Neural progenitor cell (in vitro differentiated cells): ENCODE measurements around the gene STUB1. TPM values are rescaled to one million over a fixed set of nuclear protein-coding genes. Genes with fewer than 3 reads are reported as not detected.

ENCODE experiments used
- DNase-seq: peaks from one replicate; pipeline ENCODE4 v3.0.0-alpha.2; 2016; ENCODE audit warnings: low spot score
- H2AFZ ChIP-seq: fragments of 200-600 bp; sonication (generic); replicated peaks from 2 replicates; pipeline ENCODE4 v1.6.1; 2016; ENCODE audit warnings: antibody characterized with exemption
- H3F3A ChIP-seq: fragments of 200-600 bp; sonication (generic); 2 replicates; pipeline ENCODE4 v1.6.1; 2016; ENCODE audit warnings: antibody characterized with exemption, low read depth
- H3K27ac ChIP-seq: fragments of 200-600 bp; sonication (generic); 2 replicates; pipeline ENCODE4 v1.5.1; 2016; ENCODE audit warnings: mild to moderate bottlenecking
- H3K27me3 ChIP-seq: fragments of 200-600 bp; sonication (generic); 2 replicates; pipeline ENCODE4 v1.6.1; 2016; ENCODE audit warnings: mild to moderate bottlenecking, moderate library complexity
- H3K36me3 ChIP-seq: fragments of 200-600 bp; sonication (generic); 2 replicates; pipeline ENCODE4 v1.5.1; 2016
- H3K4me1 ChIP-seq: fragments of 200-600 bp; sonication (generic); 2 replicates; pipeline ENCODE4 v1.6.1; 2016; ENCODE audit warnings: mixed run types
- H3K4me2 ChIP-seq: fragments of 200-600 bp; sonication (generic); 2 replicates; pipeline ENCODE4 v1.6.1; 2016
- H3K4me3 ChIP-seq: fragments of 200-600 bp; sonication (generic); 2 replicates; pipeline ENCODE4 v1.5.1; 2016
- H3K79me2 ChIP-seq: fragments of 200-600 bp; sonication (generic); 2 replicates; pipeline ENCODE4 v1.6.1; 2016; ENCODE audit warnings: low read depth
- H3K9ac ChIP-seq: fragments of 200-600 bp; sonication (generic); 2 replicates; pipeline ENCODE4 v1.6.1; 2016
- H3K9me3 ChIP-seq: fragments of 200-600 bp; sonication (generic); 2 replicates; pipeline ENCODE4 v1.5.1; 2016; ENCODE audit warnings: low read depth
- H4K20me1 ChIP-seq: fragments of 200-600 bp; sonication (generic); 2 replicates; pipeline ENCODE4 v1.6.1; 2016; ENCODE audit warnings: low read depth
- H3K27ac Mint-ChIP-seq: 3 replicates; pipeline ENCODE4 v1.8.0; 2021; ENCODE audit warnings: mixed read lengths
- H3K27me3 Mint-ChIP-seq: 2 replicates; pipeline ENCODE4 v1.8.0; 2022; ENCODE audit warnings: low read depth, mild to moderate bottlenecking, inconsistent platforms, moderate library complexity, mixed read lengths; ENCODE audit not compliant: insufficient read depth
- H3K36me3 Mint-ChIP-seq: 3 replicates; pipeline ENCODE4 v1.8.0; 2021; ENCODE audit warnings: mixed read lengths
- H3K4me1 Mint-ChIP-seq: 3 replicates; pipeline ENCODE4 v1.8.0; 2021; ENCODE audit warnings: mixed read lengths
- H3K4me3 Mint-ChIP-seq: 3 replicates; pipeline ENCODE4 v1.8.0; 2021; ENCODE audit warnings: mild to moderate bottlenecking, moderate library complexity, mixed read lengths
- H3K9me3 Mint-ChIP-seq: 3 replicates; pipeline ENCODE4 v1.8.0; 2020; ENCODE audit warnings: mixed read lengths
- CTCF ChIP-seq: fragments of 200-600 bp; sonication (generic); IDR thresholded peaks from 2 replicates; pipeline ENCODE4 v1.5.1; 2017; ENCODE audit warnings: antibody characterized with exemption, mild to moderate bottlenecking
- EZH2 ChIP-seq: fragments of 200-600 bp; sonication (generic); IDR thresholded peaks from 2 replicates; pipeline ENCODE4 v1.6.1; 2017; ENCODE audit warnings: antibody characterized with exemption, mild to moderate bottlenecking, moderate library complexity
- EZH2phosphoT487 ChIP-seq: fragments of 200-600 bp; sonication (generic); IDR thresholded peaks from 2 replicates; pipeline ENCODE4 v1.6.1; 2017; ENCODE audit warnings: antibody characterized with exemption
- total RNA-seq: library from RNA; depleted of rRNA; stranded (reverse); fragments of >200 nt; gene quantifications from 2 replicates; pipeline ENCODE4 v1.2.3, GENCODE V29; 2015; ENCODE audit warnings: low replicate concordance

Gene STUB1
- total RNA-seq, 1 donor from 2014 or later = 27.0 TPM

DNA sequence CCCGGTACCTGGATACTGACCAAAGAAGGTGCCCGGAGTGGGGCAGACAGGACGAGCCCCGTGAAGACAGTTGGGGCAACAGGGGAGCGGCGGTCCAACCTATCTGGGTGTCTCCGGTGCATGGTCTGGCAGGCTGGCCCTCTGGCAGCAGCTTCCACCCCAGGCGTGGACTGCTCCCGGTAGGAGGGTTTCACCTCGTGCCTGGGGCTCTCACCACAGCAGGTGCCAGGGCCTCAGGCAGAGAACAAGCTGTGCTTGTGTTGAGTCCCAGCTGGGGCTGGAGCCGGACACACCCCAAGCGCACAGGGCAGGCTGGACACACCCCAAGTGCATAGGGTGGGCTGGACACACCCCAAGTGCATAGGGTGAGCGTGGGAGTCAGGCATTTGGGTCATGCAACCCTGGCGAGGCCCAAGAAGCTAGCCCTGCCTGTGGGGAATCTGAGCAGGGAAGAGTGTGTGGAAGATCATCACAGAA is 26.9 kb downstream of the STUB1 start:
- Histone ChIP-seq H3K79me2 (no peaks in the 10 kb centered on the region), H3K4me2 (no peak overlapping the region), H3K4me3 (no peak overlapping the region), H3K9ac (no peak overlapping the region), H2AFZ (no peak overlapping the region), H3K27ac (no peak overlapping the region), H3K36me3 (no peaks in the 10 kb centered on the region), H3K4me1 (peaks cover 6% of the 10 kb centered on the region), H3K27me3 (peaks cover 99% of the 10 kb centered on the region), H3F3A (peaks cover 20% of the 10 kb centered on the region), H4K20me1 (peaks cover 57% of the 10 kb centered on the region), H3K9me3 (no peaks in the 10 kb centered on the region)
- TF ChIP-seq EZH2 = no peak
- TF ChIP-seq EZH2phosphoT487 = no peak
- no peak for TF ChIP-seq CTCF
- Mint-ChIP-seq H3K9me3 (no peaks in the 10 kb centered on the region), H3K36me3 (no peaks in the 10 kb centered on the region), H3K4me3 (peak overlapping the region; percentile 74), H3K27me3 (peaks cover 47% of the 10 kb centered on the region), H3K27ac (no peak overlapping the region), H3K4me1 (peaks cover 28% of the 10 kb centered on the region)
- DNase-seq = no peak

GRCh38 chr16:708019-708418 is 27.8 kb downstream of the STUB1 start:
- Mint-ChIP-seq H3K27ac (no peak overlapping the region), H3K4me3 (peak overlapping the region; percentile 63)
- H3K27me3 ChIP-seq = peaks cover 99% of the 10 kb centered on the region

DNA sequence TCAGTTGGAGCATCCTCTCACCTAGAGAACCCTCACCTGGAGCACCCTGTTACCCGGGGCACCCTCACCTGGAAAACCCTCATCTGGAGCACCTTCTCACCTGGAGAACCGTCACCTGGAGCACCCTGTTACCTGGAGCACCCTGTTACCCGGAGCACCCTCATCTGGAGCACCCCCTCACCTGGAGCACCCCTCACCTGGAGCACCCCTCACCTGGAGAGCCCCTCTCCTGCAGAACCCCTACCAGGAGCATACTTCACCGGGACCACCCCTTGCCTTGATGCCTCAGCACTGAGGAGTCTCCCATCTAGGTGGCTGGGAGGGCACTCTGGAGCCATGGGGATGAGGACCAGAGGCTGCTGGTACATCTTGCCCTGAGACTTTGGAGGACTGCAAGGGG is 28.7 kb downstream of the STUB1 start:
- H3K9me3 Mint-ChIP-seq = no peaks in the 10 kb centered on the region
- no peak for TF ChIP-seq EZH2
- no peak for TF ChIP-seq CTCF
- TF ChIP-seq EZH2phosphoT487 = no peak
- H3K27ac ChIP-seq = no peak overlapping the region
- peaks cover 35% of the 10 kb centered on the region for H3K27me3 Mint-ChIP-seq
- peaks cover 6% of the 10 kb centered on the region for H3K4me1 ChIP-seq
- H3K4me2 ChIP-seq = no peak overlapping the region
- peaks cover 38% of the 10 kb centered on the region for H4K20me1 ChIP-seq
- peaks cover 99% of the 10 kb centered on the region for H3K27me3 ChIP-seq
- no peak for DNase-seq
- H3F3A ChIP-seq = peaks cover 34% of the 10 kb centered on the region
- H3K27ac Mint-ChIP-seq = no peak overlapping the region
- peak overlapping the region; percentile 78 for H3K4me3 Mint-ChIP-seq
- no peaks in the 10 kb centered on the region for H3K9me3 ChIP-seq
- no peak overlapping the region for H3K9ac ChIP-seq
- no peaks in the 10 kb centered on the region for H3K79me2 ChIP-seq
- H3K36me3 ChIP-seq = no peaks in the 10 kb centered on the region
- H3K4me3 ChIP-seq = no peak overlapping the region
- H3K4me1 Mint-ChIP-seq = peaks cover 38% of the 10 kb centered on the region
- no peak overlapping the region for H2AFZ ChIP-seq
- no peaks in the 10 kb centered on the region for H3K36me3 Mint-ChIP-seq

More at GRCh38 chr16:708019-708418, 27.8 kb downstream of the STUB1 start:
- peaks cover 29% of the 10 kb centered on the region for H3F3A ChIP-seq
- H3K9me3 ChIP-seq = no peaks in the 10 kb centered on the region
- H3K9ac ChIP-seq = no peak overlapping the region
- H3K27me3 Mint-ChIP-seq = peaks cover 39% of the 10 kb centered on the region
- no peaks in the 10 kb centered on the region for H3K36me3 ChIP-seq
- TF ChIP-seq EZH2phosphoT487 = no peak
- TF ChIP-seq EZH2 = no peak
- TF ChIP-seq CTCF = no peak
- no peak for DNase-seq
- peaks cover 48% of the 10 kb centered on the region for H4K20me1 ChIP-seq
- H3K4me3 ChIP-seq = no peak overlapping the region
- no peaks in the 10 kb centered on the region for H3K79me2 ChIP-seq
- H3K36me3 Mint-ChIP-seq = no peaks in the 10 kb centered on the region
- peaks cover 34% of the 10 kb centered on the region for H3K4me1 Mint-ChIP-seq
- no peak overlapping the region for H2AFZ ChIP-seq
- H3K4me1 ChIP-seq = peaks cover 6% of the 10 kb centered on the region
- H3K4me2 ChIP-seq = no peak overlapping the region
- H3K9me3 Mint-ChIP-seq = no peaks in the 10 kb centered on the region
- H3K27ac ChIP-seq = no peak overlapping the region
